M059J (cell line): ENCODE data around the gene KHDC1. TPM values are rescaled to one million over a fixed set of nuclear protein-coding genes. Genes with fewer than 3 reads are reported as not detected.

ENCODE experiments used
- total RNA-seq: library from RNA; depleted of rRNA; stranded (reverse); fragments of >200 nt; shearing (Covaris generic); gene quantifications from 2 replicates; pipeline ENCODE4 v1.2.3, GENCODE V29; 2014; rRNA removed

KHDC1 gene
- total RNA-seq, 1 experiment from 2014 or later, result 11.7 TPM

Other genes starting within 250 kb of the KHDC1 start
- not detected in 2 replicates for gene KHDC1L, start 37.7 kb downstream of the KHDC1 start, total RNA-seq
- gene DPPA5, start 91.1 kb upstream of the KHDC1 start, total RNA-seq, result not detected in 2 replicates
- gene KHDC3L, start 99.5 kb upstream of the KHDC1 start, total RNA-seq, result 0.22 TPM in 1 of 2 replicates, not detected in the other
- gene OOEP, start 106.7 kb upstream of the KHDC1 start, total RNA-seq, result not detected in 2 replicates
- not detected in 2 replicates for gene DDX43, start 131.6 kb upstream of the KHDC1 start, total RNA-seq
- 7.8 and 12.5 TPM in 2 replicates for gene CGAS, start 189.1 kb upstream of the KHDC1 start, total RNA-seq
- gene MTO1, start 198.5 kb upstream of the KHDC1 start, total RNA-seq, result 14.4 and 17.8 TPM in 2 replicates